DMS114 treated with DMSO at 0.1 percent for 48 hours (cell line): ENCODE results near the gene CHPF2.

Experiments used
- DNase-seq: peaks from one replicate; lab custom pipeline; 2025; ENCODE audit not compliant: unreplicated experiment; lab: John Stamatoyannopoulos, UW

CHPF2 gene

GRCh38 chr7:151232091-151232916 is at the start of gene CHPF2:
Gene CHPF2, plus strand, starts transcription at chr7:151232483. Its CDS starts 1,529 bp downstream, at chr7:151234012.
- peak; percentile 64 for DNase-seq

GRCh38 chr7:151185762-151186639 is 46.3 kb upstream of the CHPF2 start:
- DNase-seq = no peak

- no peak for DNase-seq
These were observed 45.5 kb upstream of the CHPF2 start, which contains the start of gene ASB10 for GRCh38 chr7:151186640-151187408. Gene ASB10, minus strand, starts transcription at chr7:151187250. Its CDS starts 120 bp downstream, at chr7:151187130.

GRCh38 chr7:151187409-151188251 is 44.7 kb upstream of the CHPF2 start:
- DNase-seq = no peak

GRCh38 chr7:151188252-151188542 is 44.1 kb upstream of the CHPF2 start:
- no peak for DNase-seq

GRCh38 chr7:151189038-151189437 is 43.2 kb upstream of the CHPF2 start:
- no peak for DNase-seq

- DNase-seq = no peak
These were observed 40.7 kb upstream of the CHPF2 start for GRCh38 chr7:151191544-151191943.

GRCh38 chr7:151192002-151192539 is 40.2 kb upstream of the CHPF2 start:
- DNase-seq = no peak

GRCh38 chr7:151193203-151193978 is 38.9 kb upstream of the CHPF2 start:
- no peak for DNase-seq

GRCh38 chr7:151194188-151194587 is 38.1 kb upstream of the CHPF2 start:
- DNase-seq = no peak

GRCh38 chr7:151195616-151196450 is 36.5 kb upstream of the CHPF2 start:
- no peak for DNase-seq

GRCh38 chr7:151197932-151198331 is 34.4 kb upstream of the CHPF2 start:
- no peak for DNase-seq

GRCh38 chr7:151198945-151199848 is 33.1 kb upstream of the CHPF2 start:
- DNase-seq = no peak

GRCh38 chr7:151201344-151201743 is 30.9 kb upstream of the CHPF2 start:
- DNase-seq = no peak

GRCh38 chr7:151201751-151202150 is 30.5 kb upstream of the CHPF2 start:
- DNase-seq = no peak

- no peak for DNase-seq
These were observed 29.4 kb upstream of the CHPF2 start for GRCh38 chr7:151202836-151203235.

GRCh38 chr7:151204383-151205032 is 27.8 kb upstream of the CHPF2 start:
- no peak for DNase-seq
